Small intestine (tissue), 7 donors: Measurements from ENCODE around the gene OR10C1. TPM values are rescaled to one million over a fixed set of nuclear protein-coding genes. Genes with fewer than 3 reads are reported as not detected.

Source experiments
- DNase-seq, 2 donors: peaks; one replicate each; pipeline versions ENCODE4 v3.0.0 to v3.0.0-alpha.2; 2013
- FAIRE-seq: peaks from 2 replicates; lab custom pipeline; 2012; peaks lifted over from hg19 to GRCh38; lab: Jason Lieb, UNC
- H3K27ac ChIP-seq, 3 donors: one replicate each; pipeline ENCODE4 v1.5.1; 2013; ENCODE audit warnings: low read length in 2 of 3, mild to moderate bottlenecking in 2 of 3, control low read depth in 1 of 3, inconsistent platforms in 1 of 3, low read depth in 1 of 3, moderate library complexity in 1 of 3
- H3K27me3 ChIP-seq, 3 donors: one replicate each; pipeline ENCODE4 v1.6.1; 2013; ENCODE audit warnings: low read length in 3 of 3, inconsistent platforms in 1 of 3; ENCODE audit not compliant: control insufficient read depth in 3 of 3, insufficient read depth in 3 of 3
- H3K36me3 ChIP-seq, 3 donors: one replicate each; pipeline ENCODE4 v1.6.1; 2013; ENCODE audit warnings: low read length in 3 of 3, inconsistent platforms in 1 of 3, low read depth in 1 of 3, mild to moderate bottlenecking in 1 of 3, moderate library complexity in 1 of 3; ENCODE audit not compliant: control insufficient read depth in 3 of 3, insufficient read depth in 2 of 3
- H3K4me1 ChIP-seq, 3 donors: one replicate each; pipeline ENCODE4 v1.6.1; 2013; ENCODE audit warnings: low read length in 2 of 3, inconsistent platforms in 1 of 3, low read depth in 1 of 3, mild to moderate bottlenecking in 1 of 3, moderate library complexity in 1 of 3; ENCODE audit not compliant: control insufficient read depth in 3 of 3, insufficient read depth in 2 of 3
- H3K4me3 ChIP-seq, 3 donors: one replicate each; pipeline ENCODE4 v1.5.1; 2013; ENCODE audit warnings: low read length in 3 of 3, control low read depth in 1 of 3, inconsistent platforms in 1 of 3, low read depth in 1 of 3, mild to moderate bottlenecking in 1 of 3, moderate library complexity in 1 of 3
- H3K9me3 ChIP-seq, 2 donors: one replicate each; pipeline ENCODE4 v1.6.1; 2013; ENCODE audit warnings: low read depth in 1 of 2, low read length in 1 of 2; ENCODE audit not compliant: control insufficient read depth in 2 of 2, insufficient read depth in 1 of 2
- WGBS, 3 donors: extraction: QIAGEN DNeasy Blood & Tissue Kit; methylation state at CpG; one replicate each; pipeline ENCODE4 v1.1.7; 2013; 5-methylcytosine and 5-hydroxymethylcytosine counted together
- polyA plus RNA-seq, 4 donors: library from polyadenylated mRNA; stranded (reverse) in 3 of 4; unstranded in 1 of 4; fragments of 200-250 nt in 3 of 4; fragments of 120-200 nt in 1 of 4; gene quantifications; one replicate each; pipeline versions ENCODE4 v1.2.1 to v1.2.3, GENCODE V29; 2013
- donor health status: healthy with polysubstance abuse.
- donor health status: control.
- donor health status: control.
- donor health status: Bipolar disorder and iron deficiency.
- donor health status: healthy.

The OR10C1 gene
- polyA plus RNA-seq, 4 donors = not detected

GRCh38 chr6:29490552-29490951 lies 51.4 kb downstream of the OR10C1 start:
- no peak for FAIRE-seq

More at GRCh38 chr6:29490552-29490951, 51.4 kb downstream of the OR10C1 start:
- WGBS, 3 donors = 68 to 83% (median 68%) methylated on average over 2 of the region's 2 CpGs
- Histone ChIP-seq H3K36me3 (no peaks in the 10 kb centered on the region), H3K4me3 (no peak overlapping the region), H3K27ac (no peak overlapping the region), H3K27me3 (peaks cover 0 to 2% (median 0%) of the 10 kb centered on the region in 3 donors), H3K9me3 (no peaks in the 10 kb centered on the region), H3K4me1 (no peaks in the 10 kb centered on the region)
- no peak for DNase-seq

Other genes starting within 250 kb of the OR10C1 start
- under 1 TPM in 1 of 4 donors, not detected in 3; under 0.01 TPM for gene OR14J1, start 137.6 kb upstream of the OR10C1 start, polyA plus RNA-seq
- gene OR5V1, start 70.4 kb upstream of the OR10C1 start, polyA plus RNA-seq = not detected
- gene OR12D3, start 64.0 kb upstream of the OR10C1 start, polyA plus RNA-seq = not detected
- gene OR12D2, start 43.7 kb upstream of the OR10C1 start, polyA plus RNA-seq = not detected
- not detected for gene OR12D1, start 24.4 kb upstream of the OR10C1 start, polyA plus RNA-seq
- gene OR11A1, start 17.8 kb downstream of the OR10C1 start, polyA plus RNA-seq = not detected
- gene OR2H1, start 17.8 kb downstream of the OR10C1 start, polyA plus RNA-seq = not detected
- not detected for gene MAS1L, start 48.6 kb downstream of the OR10C1 start, polyA plus RNA-seq
- gene UBD, start 120.4 kb downstream of the OR10C1 start, polyA plus RNA-seq = 10 to 100 TPM in 2 of 4 donors, 1 to 10 TPM in 1, not detected in 1; 4.6 to 20.0 (median 17.0) TPM
- not detected for gene OR2H2, start 145.8 kb downstream of the OR10C1 start, polyA plus RNA-seq
- gene GABBR1, start 193.9 kb downstream of the OR10C1 start, polyA plus RNA-seq = 10 to 100 TPM in 2 of 4 donors, 1 to 10 TPM in 1, under 1 TPM in 1; 0.22 to 12.2 (median 7.1) TPM
- under 1 TPM in 1 of 4 donors, not detected in 3; 0.07 TPM for gene MOG, start 217.8 kb downstream of the OR10C1 start, polyA plus RNA-seq
- gene ZFP57, start 241.8 kb downstream of the OR10C1 start, polyA plus RNA-seq = 1 to 10 TPM in 1 of 4 donors, not detected in 3; 1.4 TPM